ENCODE measurements around the gene HOXA11. TPM values are rescaled to one million over a fixed set of nuclear protein-coding genes. Genes with fewer than 3 reads are reported as not detected.

HOXA11 gene
- total RNA-seq, 2 experiments from 2014 or later, result not detected

DNA sequence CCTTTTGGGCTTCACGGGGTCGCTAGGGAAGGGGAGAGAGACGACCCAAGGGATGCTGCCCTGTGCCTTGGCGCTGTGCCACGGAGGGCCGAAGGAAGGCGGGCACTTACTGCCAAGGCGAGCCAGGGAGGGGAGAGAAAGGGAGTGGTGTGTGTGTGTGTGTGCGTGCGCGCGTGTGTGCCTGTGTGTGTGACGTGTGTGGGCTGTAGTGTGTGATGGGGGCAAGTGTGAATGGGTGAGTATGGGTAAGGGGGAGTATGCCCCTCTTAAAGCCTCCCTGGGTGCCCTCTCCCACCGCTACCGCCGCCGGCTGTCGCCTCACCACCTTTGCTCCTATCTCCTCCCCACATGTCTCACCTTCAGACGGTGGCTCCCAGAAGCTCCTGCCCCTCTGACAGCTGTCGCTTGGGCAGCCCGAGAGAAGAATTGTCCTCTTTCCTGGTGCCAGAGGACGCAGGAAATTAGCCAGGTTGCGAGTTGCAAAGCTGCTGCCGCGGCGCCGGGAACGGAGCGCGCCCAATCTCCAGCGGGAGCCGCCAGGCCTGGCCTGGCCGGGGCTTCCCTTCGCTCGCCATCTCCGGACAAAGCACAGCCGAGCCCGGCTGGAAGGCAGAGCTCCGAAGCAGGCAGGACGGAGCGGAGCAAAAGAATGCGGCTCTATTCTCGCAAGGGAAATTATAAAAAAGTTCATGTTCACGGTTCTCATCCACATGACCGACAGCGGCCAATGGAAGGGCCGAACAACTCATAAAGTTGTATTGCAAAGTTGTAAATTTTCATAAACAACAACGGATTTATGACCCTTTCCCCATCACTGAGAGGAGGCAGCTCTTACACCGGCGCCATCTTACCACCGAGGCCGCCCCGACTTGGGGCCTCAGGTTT is 32.9 kb downstream of the HOXA11 start, which contains the start of gene HOXA3:
TSS of gene HOXA3 (minus strand) at position 653 of the 885 bp plus-strand sequence. CDS start 41,943 bp downstream, outside the sequence.
- CTCF ChIA-PET (ENCODE audit: unreplicated experiment), result no interaction called here
- no peaks in the 10 kb centered on the region for H4K20me1 ChIP-seq (ENCODE audit: insufficient read depth, low read length)
- intact Hi-C loops (cut with micrococcal nuclease; ENCODE audit: unreplicated experiment), result loop anchor here (2.0 to 10.0 kb wide), 3 partner anchors 55 to 1257 kb away; no protein-coding TSS in a partner anchor
- no peaks in the 10 kb centered on the region for H3K9me3 ChIP-seq (ENCODE audit: low read length)
- DNase-seq (ENCODE audit: low spot score), result no peak
- no peaks in the 10 kb centered on the region for H3K36me3 ChIP-seq (ENCODE audit: insufficient read depth, low read length)
- peak within 1 kb of the TSS; percentile 95; the same call in 1 of the 2 replicates for H2AFZ ChIP-seq (ENCODE audit: low read length)
- TF ChIP-seq, protein P1, sequence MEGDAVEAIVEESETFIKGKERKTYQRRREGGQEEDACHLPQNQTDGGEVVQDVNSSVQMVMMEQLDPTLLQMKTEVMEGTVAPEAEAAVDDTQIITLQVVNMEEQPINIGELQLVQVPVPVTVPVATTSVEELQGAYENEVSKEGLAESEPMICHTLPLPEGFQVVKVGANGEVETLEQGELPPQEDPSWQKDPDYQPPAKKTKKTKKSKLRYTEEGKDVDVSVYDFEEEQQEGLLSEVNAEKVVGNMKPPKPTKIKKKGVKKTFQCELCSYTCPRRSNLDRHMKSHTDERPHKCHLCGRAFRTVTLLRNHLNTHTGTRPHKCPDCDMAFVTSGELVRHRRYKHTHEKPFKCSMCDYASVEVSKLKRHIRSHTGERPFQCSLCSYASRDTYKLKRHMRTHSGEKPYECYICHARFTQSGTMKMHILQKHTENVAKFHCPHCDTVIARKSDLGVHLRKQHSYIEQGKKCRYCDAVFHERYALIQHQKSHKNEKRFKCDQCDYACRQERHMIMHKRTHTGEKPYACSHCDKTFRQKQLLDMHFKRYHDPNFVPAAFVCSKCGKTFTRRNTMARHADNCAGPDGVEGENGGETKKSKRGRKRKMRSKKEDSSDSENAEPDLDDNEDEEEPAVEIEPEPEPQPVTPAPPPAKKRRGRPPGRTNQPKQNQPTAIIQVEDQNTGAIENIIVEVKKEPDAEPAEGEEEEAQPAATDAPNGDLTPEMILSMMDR (conservative IDR thresholded peaks at IDR 0.05; ENCODE audit: low read length), result no peak
- no peak for TF ChIP-seq EZH2phosphoT487 (IDR thresholded peaks at IDR 0.05; ENCODE audit: borderline replicate concordance, low read depth, low read length)
- H3K4me1 ChIP-seq (ENCODE audit: insufficient read depth, low read length, poor library complexity, severe bottlenecking), result peaks cover 56% of the 10 kb centered on the region
- TSS peak; percentile 55 for BruUV-seq (replicated peaks)
- H3K27ac ChIP-seq (ENCODE audit: low read depth, low read length, poor library complexity, severe bottlenecking), result no peak within 1 kb of the TSS
- H3K4me3 ChIP-seq (ENCODE audit: low read depth, low read length, poor library complexity, severe bottlenecking), result peak within 1 kb of the TSS; percentile 75
- H3K9me2 ChIP-seq (ENCODE audit: insufficient read depth, low read length), result no peaks in the 10 kb centered on the region
- POLR2A ChIA-PET, result interaction anchor here (0.5 to 1.3 kb wide), 3 partner anchors 61 to 459 kb away, joined by 3 to 4 read pairs (median 4); no protein-coding TSS in a partner anchor
- H3K79me2 ChIP-seq (ENCODE audit: insufficient read depth, low read depth, low read length), result peaks cover 8% of the 10 kb centered on the region; the same call in 1 of the 2 replicates
- H3K4me2 ChIP-seq (ENCODE audit: low read length), result peak within 1 kb of the TSS; percentile 94

DNA sequence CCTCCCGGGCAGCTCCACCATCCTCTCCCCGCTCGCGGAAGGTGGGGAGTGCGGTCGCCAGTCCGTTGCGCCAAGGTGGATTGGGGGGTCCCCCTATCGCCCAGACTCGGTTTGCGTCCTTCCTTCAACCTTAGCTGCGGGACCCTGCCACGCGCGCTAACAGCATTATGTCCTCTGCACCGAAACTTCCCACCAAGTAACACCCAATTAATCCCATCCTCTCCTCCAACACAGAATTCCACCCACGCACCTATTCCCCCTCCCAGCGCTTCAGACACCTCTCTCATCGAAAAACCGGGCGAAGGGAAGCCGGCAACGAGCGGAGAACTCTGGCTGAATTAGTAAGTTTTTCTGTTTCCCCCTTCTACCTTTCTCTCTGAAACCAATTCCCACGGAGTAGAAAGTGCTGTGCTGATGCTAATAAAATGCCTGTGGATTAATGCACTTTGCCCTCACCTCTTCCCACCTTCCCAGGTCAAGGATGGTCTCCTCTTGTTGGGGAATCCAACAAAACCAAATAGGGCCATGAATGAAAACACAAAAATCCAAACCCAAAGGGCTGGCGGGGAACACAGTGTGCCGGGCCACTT is 33.6 kb downstream of the HOXA11 start:
- Histone ChIP-seq H3K4me2 (ENCODE audit: low read length) (peak overlapping the region; percentile 94), H3K4me1 (ENCODE audit: insufficient read depth, low read length, poor library complexity, severe bottlenecking) (peaks cover 54% of the 10 kb centered on the region), H3K27ac (ENCODE audit: low read depth, low read length, poor library complexity, severe bottlenecking) (no peak overlapping the region), H3K4me3 (ENCODE audit: low read depth, low read length, poor library complexity, severe bottlenecking) (peak overlapping the region; percentile 75), H2AFZ (ENCODE audit: low read length) (peak overlapping the region; percentile 95), H3K9me2 (ENCODE audit: insufficient read depth, low read length) (no peaks in the 10 kb centered on the region), H4K20me1 (ENCODE audit: insufficient read depth, low read length) (no peaks in the 10 kb centered on the region), H3K36me3 (ENCODE audit: insufficient read depth, low read length) (no peaks in the 10 kb centered on the region), H3K79me2 (ENCODE audit: insufficient read depth, low read depth, low read length) (peaks cover 8% of the 10 kb centered on the region; the same call in 1 of the 2 replicates), H3K9me3 (ENCODE audit: low read length) (no peaks in the 10 kb centered on the region)
- POLR2A ChIA-PET, result interaction anchor here (0.8 to 1.5 kb wide), 4 partner anchors 8 to 288 kb away, joined by 3 to 4 read pairs (median 4); no protein-coding TSS in a partner anchor
- CTCF ChIA-PET (ENCODE audit: unreplicated experiment), result no interaction called here
- BruUV-seq (replicated peaks), result TSS peak; percentile 90
- TF ChIP-seq EZH2phosphoT487 (IDR thresholded peaks at IDR 0.05; ENCODE audit: borderline replicate concordance, low read depth, low read length), result no peak
- TF ChIP-seq, protein P1 (conservative IDR thresholded peaks at IDR 0.05; ENCODE audit: low read length), result no peak
- no peak for DNase-seq (ENCODE audit: low spot score)
- intact Hi-C loops (cut with micrococcal nuclease; ENCODE audit: unreplicated experiment), result loop anchor here (2.0 to 10.0 kb wide), 3 partner anchors 55 to 1257 kb away; no protein-coding TSS in a partner anchor

Measured in OCI-LY7 (cell line).